ENCODE results near the gene KDM4B. TPM values are rescaled to one million over a fixed set of nuclear protein-coding genes. Genes with fewer than 3 reads are reported as not detected.

Gene KDM4B
- total and polyA plus RNA-seq, 3 donors from 2014 or later = 33.3 to 72.7 (median 67.7) TPM

GRCh38 chr19:5076440-5077208, 107.7 kb downstream of the KDM4B start:
- no peak for TF ChIP-seq POLR2A (IDR thresholded peaks at IDR 0.05)
- no peak for TF ChIP-seq CTCF (IDR thresholded peaks at IDR 0.05)
- 95% methylated on average over 17 to 39 of the region's 44 CpGs for WGBS, 2 donors
- DNase-seq = no peak
- H3K27ac ChIP-seq = no peak overlapping the region
- H3K27me3 ChIP-seq = no peaks in the 10 kb centered on the region
- no peaks in the 10 kb centered on the region for H3K4me1 ChIP-seq
- no peaks in the 10 kb centered on the region for H3K9me3 ChIP-seq
- intact Hi-C loops (cut with DNase I; ENCODE audit: low total_unique reads) = no loop called here
- H3K4me3 ChIP-seq = no peak overlapping the region
- H3K36me3 ChIP-seq (ENCODE audit: low read depth, missing control alignments) = no peaks in the 10 kb centered on the region

- H3K36me3 ChIP-seq (ENCODE audit: low read depth, missing control alignments) = no peaks in the 10 kb centered on the region
Observed at GRCh38 chr19:5077209-5077515, 108.2 kb downstream of the KDM4B start.

GRCh38 chr19:5078182-5078581, 109.3 kb downstream of the KDM4B start:
- H3K36me3 ChIP-seq (ENCODE audit: low read depth, missing control alignments) = no peaks in the 10 kb centered on the region
- H3K4me1 ChIP-seq = no peaks in the 10 kb centered on the region
- H3K27me3 ChIP-seq = no peaks in the 10 kb centered on the region
- no peak overlapping the region for H3K4me3 ChIP-seq
- TF ChIP-seq POLR2A (IDR thresholded peaks at IDR 0.05) (no peak), CTCF (IDR thresholded peaks at IDR 0.05) (no peak)
- H3K27ac ChIP-seq = no peak overlapping the region
- H3K9me3 ChIP-seq = no peaks in the 10 kb centered on the region
- 90 to 95% methylated on average over 6 to 18 of the region's 18 CpGs for WGBS, 2 donors
- intact Hi-C loops (cut with DNase I; ENCODE audit: low total_unique reads) = no loop called here
- no peak for DNase-seq

More at GRCh38 chr19:5077209-5077515, 108.2 kb downstream of the KDM4B start:
- 91 to 92% methylated on average over 11 to 19 of the region's 19 CpGs for WGBS, 2 donors
- no peaks in the 10 kb centered on the region for H3K9me3 ChIP-seq
- no peaks in the 10 kb centered on the region for H3K27me3 ChIP-seq
- no peaks in the 10 kb centered on the region for H3K4me1 ChIP-seq
- no peak overlapping the region for H3K4me3 ChIP-seq
- DNase-seq = no peak
- TF ChIP-seq CTCF (IDR thresholded peaks at IDR 0.05) (no peak), POLR2A (IDR thresholded peaks at IDR 0.05) (no peak)
- no peak overlapping the region for H3K27ac ChIP-seq
- intact Hi-C loops (cut with DNase I; ENCODE audit: low total_unique reads) = no loop called here

DNA sequence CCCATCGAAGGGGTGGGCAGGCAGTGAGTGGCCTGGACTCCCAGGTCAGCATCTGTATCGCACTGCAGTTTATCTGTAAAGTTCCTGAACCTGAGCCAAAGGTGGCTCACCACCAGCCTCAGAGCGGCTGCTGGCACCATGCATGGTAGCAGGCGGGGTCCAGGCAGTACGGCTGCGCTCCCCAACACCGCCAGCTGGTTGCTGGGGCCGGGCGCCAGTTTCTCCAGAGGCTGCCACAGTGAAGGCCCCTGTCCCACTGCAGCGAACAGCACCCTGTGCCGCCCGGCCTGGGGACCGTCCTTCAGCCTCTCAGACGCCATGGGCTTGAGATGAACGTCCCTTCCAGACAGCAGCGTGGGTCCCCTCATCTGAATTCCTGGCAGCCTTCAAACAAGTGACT, 109.8 kb downstream of the KDM4B start:
- H3K9me3 ChIP-seq = no peaks in the 10 kb centered on the region
- H3K4me1 ChIP-seq = no peaks in the 10 kb centered on the region
- no peak for DNase-seq
- TF ChIP-seq POLR2A (IDR thresholded peaks at IDR 0.05) (no peak), CTCF (IDR thresholded peaks at IDR 0.05) (no peak)
- H3K27me3 ChIP-seq = no peaks in the 10 kb centered on the region
- H3K4me3 ChIP-seq = no peak overlapping the region
- no peaks in the 10 kb centered on the region for H3K36me3 ChIP-seq (ENCODE audit: low read depth, missing control alignments)
- H3K27ac ChIP-seq = no peak overlapping the region
- intact Hi-C loops (cut with DNase I; ENCODE audit: low total_unique reads) = no loop called here
- 84 to 93% methylated on average over 5 to 16 of the region's 16 CpGs for WGBS, 2 donors
